Right cardiac atrium (tissue), 5 donors: Measurements from ENCODE around the gene OSBPL10. TPM values are rescaled to one million over a fixed set of nuclear protein-coding genes. Genes with fewer than 3 reads are reported as not detected.

Source experiments
- ATAC-seq, 2 donors: fragments of 200-7000 bp; cut with Tn5 transposase; one replicate each; pipeline versions ENCODE4 v1.8.0 to v1.9.1; 2020; ENCODE audit warnings: moderate library complexity in 2 of 2, mild to moderate bottlenecking in 1 of 2
- DNase-seq, 3 donors: peaks; one replicate each; pipeline ENCODE4 v3.0.0-alpha.2; 2020
- H3K27ac ChIP-seq: one replicate; pipeline ENCODE4 v1.5.1; 2013; ENCODE audit warnings: mild to moderate bottlenecking, low read length, control low read depth, moderate library complexity
- H3K27me3 ChIP-seq: one replicate; pipeline ENCODE4 v1.6.1; 2013; ENCODE audit not compliant: control insufficient read depth, insufficient read depth
- H3K4me1 ChIP-seq: one replicate; pipeline ENCODE4 v1.6.1; 2013; ENCODE audit warnings: low read length; ENCODE audit not compliant: control insufficient read depth, insufficient read depth
- H3K4me3 ChIP-seq: one replicate; pipeline ENCODE4 v1.5.1; 2013; ENCODE audit warnings: low read length, control low read depth
- H3K9me3 ChIP-seq: one replicate; pipeline ENCODE4 v1.6.1; 2013; ENCODE audit warnings: low read length; ENCODE audit not compliant: control insufficient read depth
- WGBS: extraction: QIAGEN DNeasy Blood & Tissue Kit; methylation state at CpG from one replicate; pipeline ENCODE4 v1.1.7; 2013; 5-methylcytosine and 5-hydroxymethylcytosine counted together
- intact Hi-C, 4 donors: fragments of 100-400 bp; cut with DNase I; formaldehyde crosslinking; loops; one replicate each; pipeline versions ENCODE4 v1.11.0 to v1.14.0; 2022 to 2023
- polyA plus RNA-seq: library from polyadenylated mRNA; stranded (reverse); fragments of 200-250 nt; gene quantifications from one replicate; pipeline ENCODE4 v1.2.3, GENCODE V29; 2013
- total RNA-seq, 4 donors: library from RNA; stranded (reverse); fragmentation: NEBNext Ultra II Directional; extraction: Animal tissue kit (Norgen Biotek cat#: 25700); gene quantifications; one replicate each; pipeline ENCODE4 v1.2.1, GENCODE V29; 2021
- donor health status: healthy with polysubstance abuse.
- donor health status: DM: no; HTN: yes; CAD: no.
- donor health status: DM: no; HTN: no; CAD: no.
- donor health status: DM: no; HTN: yes; CAD: no; lungs with severe emphysema.
- donor health status: DM: yes; HTN: yes; CAD: no.

OSBPL10 gene
- total and polyA plus RNA-seq, 5 donors = 2.2 to 5.9 (median 4.9) TPM

- Histone ChIP-seq H3K27ac (no peak overlapping the region), H3K4me3 (no peak overlapping the region), H3K9me3 (no peaks in the 10 kb centered on the region), H3K27me3 (no peaks in the 10 kb centered on the region), H3K4me1 (no peaks in the 10 kb centered on the region)
- intact Hi-C loops = no loop called here
- DNase-seq = no peak
- 90% methylated on average over 2 of the region's 2 CpGs for WGBS
- no peak for ATAC-seq
Measured at GRCh38 chr3:31625358-31625757, 355.7 kb downstream of the OSBPL10 start.

- H3K27me3 ChIP-seq = no peaks in the 10 kb centered on the region
- no peak for DNase-seq
- no peak overlapping the region for H3K27ac ChIP-seq
- 93% methylated on average over 6 of the region's 6 CpGs for WGBS
- no peak for ATAC-seq
- H3K9me3 ChIP-seq = no peaks in the 10 kb centered on the region
- no peaks in the 10 kb centered on the region for H3K4me1 ChIP-seq
- no peak overlapping the region for H3K4me3 ChIP-seq
- intact Hi-C loops = loop anchor here in 1 of 4 donors (5.0 kb wide), 1 partner anchor 148 kb away; no protein-coding TSS in a partner anchor
Measured at GRCh38 chr3:31624083-31624709, 356.9 kb downstream of the OSBPL10 start.

- Histone ChIP-seq H3K27me3 (no peaks in the 10 kb centered on the region), H3K4me3 (no peak overlapping the region), H3K27ac (no peak overlapping the region), H3K9me3 (no peaks in the 10 kb centered on the region), H3K4me1 (no peaks in the 10 kb centered on the region)
- WGBS = 95% methylated on average over 4 of the region's 4 CpGs
- DNase-seq (no peak), ATAC-seq (no peak)
- intact Hi-C loops = loop anchor here in 1 of 4 donors (5.0 kb wide), 1 partner anchor 150 kb away; no protein-coding TSS in a partner anchor
Measured at GRCh38 chr3:31622636-31623288, 358.3 kb downstream of the OSBPL10 start.

GRCh38 chr3:31621314-31621713, 359.7 kb downstream of the OSBPL10 start:
- no peak overlapping the region for H3K4me3 ChIP-seq
- H3K4me1 ChIP-seq = no peaks in the 10 kb centered on the region
- DNase-seq (no peak), ATAC-seq (no peak)
- no peak overlapping the region for H3K27ac ChIP-seq
- H3K9me3 ChIP-seq = no peaks in the 10 kb centered on the region
- H3K27me3 ChIP-seq = no peaks in the 10 kb centered on the region
- WGBS = 75% methylated on average over 3 of the region's 3 CpGs
- intact Hi-C loops = loop anchor here in 1 of 4 donors (5.0 kb wide), 1 partner anchor 151 kb away; no protein-coding TSS in a partner anchor

GRCh38 chr3:31620656-31621055, 360.4 kb downstream of the OSBPL10 start:
- Histone ChIP-seq H3K27ac (no peak overlapping the region), H3K4me3 (no peak overlapping the region), H3K9me3 (no peaks in the 10 kb centered on the region), H3K4me1 (no peaks in the 10 kb centered on the region), H3K27me3 (no peaks in the 10 kb centered on the region)
- no peak for ATAC-seq
- intact Hi-C loops = loop anchor here in 1 of 4 donors (5.0 kb wide), 1 partner anchor 152 kb away; no protein-coding TSS in a partner anchor
- 94% methylated on average over 1 of the region's 1 CpG for WGBS
- DNase-seq = no peak

GRCh38 chr3:31616711-31617110, 364.4 kb downstream of the OSBPL10 start:
- DNase-seq = no peak
- Histone ChIP-seq H3K9me3 (no peaks in the 10 kb centered on the region), H3K4me1 (no peaks in the 10 kb centered on the region), H3K27ac (no peak overlapping the region), H3K27me3 (no peaks in the 10 kb centered on the region), H3K4me3 (no peak overlapping the region)
- WGBS = 95% methylated on average over 2 of the region's 2 CpGs
- intact Hi-C loops = loop anchor here in 3 of 4 donors (10.0 kb wide), 2 partner anchors 62 to 148 kb away; no protein-coding TSS in a partner anchor
- no peak for ATAC-seq

- Histone ChIP-seq H3K4me3 (no peak overlapping the region), H3K4me1 (no peaks in the 10 kb centered on the region), H3K9me3 (no peaks in the 10 kb centered on the region), H3K27me3 (no peaks in the 10 kb centered on the region), H3K27ac (no peak overlapping the region)
- intact Hi-C loops = loop anchor here in 3 of 4 donors (10.0 kb wide), 2 partner anchors 60 to 150 kb away; no protein-coding TSS in a partner anchor
- ATAC-seq = no peak
- DNase-seq = no peak
- 89% methylated on average over 4 of the region's 4 CpGs for WGBS
Measured at GRCh38 chr3:31615071-31615875, 365.8 kb downstream of the OSBPL10 start.

- ATAC-seq = no peak
- Histone ChIP-seq H3K27ac (no peak overlapping the region), H3K27me3 (no peaks in the 10 kb centered on the region), H3K4me1 (no peaks in the 10 kb centered on the region), H3K9me3 (no peaks in the 10 kb centered on the region), H3K4me3 (no peak overlapping the region)
- no peak for DNase-seq
- intact Hi-C loops = loop anchor here in 3 of 4 donors (5.0 to 10.0 kb wide), 3 partner anchors 60 to 153 kb away; no protein-coding TSS in a partner anchor
- 82% methylated on average over 5 of the region's 5 CpGs for WGBS
Measured at GRCh38 chr3:31614162-31614921, 366.7 kb downstream of the OSBPL10 start.

GRCh38 chr3:31613654-31614053, 367.4 kb downstream of the OSBPL10 start:
- H3K27ac ChIP-seq = no peak overlapping the region
- no peaks in the 10 kb centered on the region for H3K4me1 ChIP-seq
- no peak overlapping the region for H3K4me3 ChIP-seq
- no peak for DNase-seq
- WGBS = 91% methylated on average over 4 of the region's 4 CpGs
- intact Hi-C loops = loop anchor here in 3 of 4 donors (5.0 to 10.0 kb wide), 3 partner anchors 59 to 154 kb away; no protein-coding TSS in a partner anchor
- no peaks in the 10 kb centered on the region for H3K27me3 ChIP-seq
- H3K9me3 ChIP-seq = no peaks in the 10 kb centered on the region
- no peak for ATAC-seq

- Histone ChIP-seq H3K4me1 (no peaks in the 10 kb centered on the region), H3K27me3 (no peaks in the 10 kb centered on the region), H3K4me3 (no peak overlapping the region), H3K27ac (no peak overlapping the region), H3K9me3 (no peaks in the 10 kb centered on the region)
- intact Hi-C loops = loop anchor here in 3 of 4 donors (5.0 to 10.0 kb wide), 3 partner anchors 58 to 154 kb away; no protein-coding TSS in a partner anchor
- 86% methylated on average over 1 of the region's 1 CpG for WGBS
- ATAC-seq = no peak
- DNase-seq = no peak
Measured at GRCh38 chr3:31613177-31613576, 367.9 kb downstream of the OSBPL10 start.
